Skeletal muscle tissue (tissue), 4 donors: ENCODE data around the gene CFAP46. TPM values are rescaled to one million over a fixed set of nuclear protein-coding genes. Genes with fewer than 3 reads are reported as not detected.

Source experiments
- H3K27ac ChIP-seq: one replicate; pipeline ENCODE4 v1.7.0; 2013; ENCODE audit warnings: mild to moderate bottlenecking, low read depth, low read length, inconsistent platforms
- H3K27me3 ChIP-seq, 3 donors: one replicate each; pipeline ENCODE4 v1.7.0; 2013; ENCODE audit warnings: low read length in 3 of 3; ENCODE audit not compliant: control insufficient read depth in 3 of 3, insufficient read depth in 3 of 3
- H3K36me3 ChIP-seq, 3 donors: one replicate each; pipeline ENCODE4 v1.7.0; 2013; ENCODE audit warnings: low read length in 3 of 3; ENCODE audit not compliant: control insufficient read depth in 3 of 3, insufficient read depth in 3 of 3
- H3K4me1 ChIP-seq, 3 donors: one replicate each; pipeline ENCODE4 v1.7.0; 2013; ENCODE audit warnings: low read length in 3 of 3, mild to moderate bottlenecking in 3 of 3; ENCODE audit not compliant: control insufficient read depth in 3 of 3, insufficient read depth in 3 of 3
- H3K4me3 ChIP-seq, 3 donors: one replicate each; pipeline ENCODE4 v1.7.0; 2013; ENCODE audit warnings: low read length in 3 of 3
- H3K9ac ChIP-seq, 3 donors: one replicate each; pipeline ENCODE4 v1.7.0; 2013; ENCODE audit warnings: low read length in 3 of 3, mild to moderate bottlenecking in 3 of 3, moderate library complexity in 2 of 3, low read depth in 1 of 3
- H3K9me3 ChIP-seq, 3 donors: one replicate each; pipeline ENCODE4 v1.7.0; 2013; ENCODE audit warnings: low read length in 3 of 3; ENCODE audit not compliant: control insufficient read depth in 3 of 3
- total RNA-seq: library from RNA; depleted of rRNA; stranded (reverse); fragments of >200 nt; gene quantifications from one replicate; pipeline ENCODE4 v1.2.3, GENCODE V29; 2014
- donor health status: Osteomylitis.

CFAP46 gene
- total RNA-seq, 1 donor from 2014 or later = not detected

DNA sequence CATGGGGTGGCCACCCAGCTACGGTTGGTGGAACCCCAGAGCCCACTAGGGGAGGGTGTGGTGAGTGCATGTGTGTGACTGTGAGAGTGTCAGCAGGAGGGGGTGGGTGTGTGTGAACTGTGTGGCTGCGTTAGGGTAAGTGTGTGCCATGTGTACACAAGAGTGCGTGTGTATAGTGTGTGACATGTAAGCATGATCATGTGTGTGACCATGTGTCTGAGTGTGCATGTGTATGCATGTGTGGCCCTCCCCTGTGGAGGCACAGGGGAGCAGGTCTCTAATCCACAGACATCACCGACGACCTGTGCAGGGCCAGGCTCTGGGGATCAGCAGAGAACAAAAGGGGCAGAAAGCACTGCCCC is 3.5 kb upstream of the CFAP46 start:
- Histone ChIP-seq H3K36me3 (no peaks in the 10 kb centered on the region), H3K9ac (no peak overlapping the region), H3K4me3 (no peak overlapping the region), H3K9me3 (no peaks in the 10 kb centered on the region), H3K27me3 (peaks cover 28 to 49% (median 46%) of the 10 kb centered on the region in 3 donors), H3K4me1 (peaks cover 0 to 6% (median 5%) of the 10 kb centered on the region in 3 donors), H3K27ac (no peak overlapping the region)

DNA sequence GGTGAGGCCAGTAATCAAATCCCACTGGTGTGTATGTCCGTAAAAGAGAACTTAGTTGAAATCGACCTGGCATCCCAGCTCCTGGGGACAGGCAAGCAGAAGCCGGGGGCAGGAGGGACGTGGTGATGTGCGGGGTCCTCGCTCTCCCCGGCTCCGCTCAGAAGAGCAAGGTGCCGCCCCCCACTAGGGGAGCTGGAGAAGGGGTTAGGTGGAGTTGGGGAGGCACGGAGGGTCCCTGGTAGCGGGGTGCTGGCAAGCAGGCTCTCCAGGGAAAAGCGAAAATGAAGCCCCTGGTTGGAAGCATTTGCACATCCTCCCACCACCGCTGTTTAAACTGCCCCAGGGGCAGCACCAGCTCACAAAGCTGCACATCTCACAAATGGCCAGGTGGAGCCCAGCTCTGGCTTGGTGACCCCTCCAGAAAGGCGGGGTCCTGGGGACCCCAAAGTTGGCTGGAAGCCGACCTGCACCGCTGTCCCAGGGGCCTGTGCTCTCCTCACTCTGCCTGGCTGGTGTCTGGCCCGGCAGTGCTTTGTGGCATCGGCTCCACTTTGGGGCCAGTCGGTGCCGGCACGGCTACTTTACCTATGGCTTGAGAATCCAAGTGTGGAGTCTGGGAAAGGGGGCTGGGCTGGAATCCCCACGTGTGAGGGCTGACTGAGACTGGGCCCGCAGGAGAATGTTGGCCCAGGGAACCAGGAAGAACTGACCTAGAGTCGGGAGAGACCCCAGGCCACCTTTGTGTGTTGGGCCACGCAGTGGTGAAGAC is 2.9 kb upstream of the CFAP46 start:
- no peaks in the 10 kb centered on the region for H3K9me3 ChIP-seq
- peaks cover 30 to 49% (median 45%) of the 10 kb centered on the region in 3 donors for H3K27me3 ChIP-seq
- peaks cover 0 to 6% (median 5%) of the 10 kb centered on the region in 3 donors for H3K4me1 ChIP-seq
- no peak overlapping the region for H3K27ac ChIP-seq
- no peak overlapping the region for H3K4me3 ChIP-seq
- H3K36me3 ChIP-seq = no peaks in the 10 kb centered on the region
- no peak overlapping the region for H3K9ac ChIP-seq

DNA sequence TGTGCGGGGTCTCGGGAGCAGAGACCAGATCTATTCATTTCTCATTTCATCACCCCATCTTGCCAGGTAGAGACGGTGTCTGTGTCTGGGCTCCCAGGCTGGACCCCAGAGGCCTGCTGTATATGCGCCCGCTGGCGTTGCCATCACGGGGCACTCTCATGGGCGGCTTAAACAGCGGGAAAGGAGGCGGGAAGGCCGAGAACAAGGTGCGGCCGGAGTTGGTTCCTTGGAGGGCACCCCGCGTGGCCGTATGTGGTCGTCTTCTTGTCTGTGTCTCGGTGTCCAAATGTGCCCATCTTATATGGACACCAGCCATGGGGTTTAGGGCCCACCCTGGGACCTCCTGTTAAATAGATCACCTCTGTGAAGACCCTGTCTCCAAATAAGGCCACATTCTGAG is 2.1 kb upstream of the CFAP46 start:
- H3K4me1 ChIP-seq = peaks cover 0 to 6% (median 5%) of the 10 kb centered on the region in 3 donors

DNA sequence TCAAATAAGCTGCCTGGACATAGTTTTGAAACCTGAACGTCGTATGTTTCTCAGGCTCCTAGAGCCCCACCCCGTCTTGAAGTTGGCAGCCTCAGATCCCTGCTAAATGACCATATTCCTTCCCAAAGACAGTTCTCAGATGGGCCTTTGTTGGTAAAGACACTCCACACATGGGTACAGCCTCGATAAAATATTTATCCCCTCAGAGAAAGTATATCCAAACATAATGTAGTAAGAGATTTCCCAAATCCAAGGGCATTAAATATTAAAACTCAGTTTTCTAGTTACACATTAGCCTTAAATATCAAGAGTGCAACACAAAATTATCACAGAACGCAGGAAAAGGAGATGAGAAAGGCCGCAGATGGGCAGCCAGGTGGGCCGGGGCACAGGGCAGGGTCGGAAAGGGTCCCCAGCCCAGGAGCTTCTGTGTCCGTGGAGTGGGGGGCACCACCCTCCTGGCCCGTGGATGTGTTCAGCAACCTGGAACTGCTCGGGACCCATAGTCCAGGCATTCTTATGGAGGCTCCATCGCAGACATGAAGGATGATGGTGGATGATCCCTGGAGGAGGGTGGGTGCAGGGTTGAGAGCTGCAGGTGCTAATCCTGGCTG is 1.5 kb upstream of the CFAP46 start:
- Histone ChIP-seq H3K4me3 (no peak overlapping the region), H3K27ac (no peak overlapping the region), H3K36me3 (no peaks in the 10 kb centered on the region), H3K9ac (no peak overlapping the region), H3K9me3 (no peaks in the 10 kb centered on the region), H3K4me1 (peaks cover 0 to 6% (median 5%) of the 10 kb centered on the region in 3 donors), H3K27me3 (peaks cover 39 to 60% (median 56%) of the 10 kb centered on the region in 3 donors)

More for the DNA sequence above, 2.1 kb upstream of the CFAP46 start:
- H3K27me3 ChIP-seq = peaks cover 33 to 54% (median 51%) of the 10 kb centered on the region in 3 donors
- no peak overlapping the region for H3K4me3 ChIP-seq
- no peaks in the 10 kb centered on the region for H3K9me3 ChIP-seq
- H3K27ac ChIP-seq = no peak overlapping the region
- H3K9ac ChIP-seq = no peak overlapping the region
- no peaks in the 10 kb centered on the region for H3K36me3 ChIP-seq

DNA sequence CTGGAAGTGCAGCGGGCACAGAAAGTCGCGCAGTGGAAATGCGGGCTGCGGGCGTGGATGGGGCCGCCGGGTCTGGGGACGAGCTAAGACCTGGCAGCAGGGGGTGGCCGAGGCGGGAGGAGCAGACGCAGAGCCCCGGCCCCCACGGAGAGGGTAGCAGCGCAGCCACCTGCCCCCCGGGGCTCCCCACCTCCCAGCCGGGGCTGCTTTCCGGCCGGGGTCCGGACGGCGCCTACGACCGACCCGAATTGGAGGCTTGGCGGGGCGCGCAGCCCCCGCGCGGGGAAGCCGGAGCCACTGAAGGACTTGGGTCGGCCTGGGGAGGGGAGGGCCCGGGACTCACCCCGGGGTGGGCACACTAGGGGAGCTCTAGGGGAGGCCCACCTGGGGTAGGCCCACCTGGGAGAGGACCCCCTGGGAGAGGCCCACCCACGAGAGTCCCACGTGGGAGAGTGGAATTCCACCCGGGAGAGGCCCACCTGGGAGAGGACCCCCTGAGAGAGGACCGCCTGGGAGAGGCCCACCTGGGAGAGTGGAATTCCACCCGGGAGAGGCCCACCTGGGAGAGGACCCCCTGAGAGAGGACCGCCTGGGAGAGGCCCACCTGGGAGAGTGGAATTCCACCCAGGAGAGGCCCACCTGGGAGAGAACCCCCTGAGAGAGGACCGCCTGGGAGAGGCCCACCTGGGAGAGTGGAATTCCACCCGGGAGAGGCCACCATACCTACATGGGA is 854 bp upstream of the CFAP46 start:
- no peak overlapping the region for H3K27ac ChIP-seq
- peak overlapping the region in 2 of 3 donors; percentile 45 to 52 for H3K4me3 ChIP-seq
- no peak overlapping the region for H3K9ac ChIP-seq
- no peaks in the 10 kb centered on the region for H3K36me3 ChIP-seq
- H3K4me1 ChIP-seq = peaks cover 0 to 6% (median 5%) of the 10 kb centered on the region in 3 donors
- H3K9me3 ChIP-seq = no peaks in the 10 kb centered on the region
- H3K27me3 ChIP-seq = peaks cover 39 to 66% (median 60%) of the 10 kb centered on the region in 3 donors

DNA sequence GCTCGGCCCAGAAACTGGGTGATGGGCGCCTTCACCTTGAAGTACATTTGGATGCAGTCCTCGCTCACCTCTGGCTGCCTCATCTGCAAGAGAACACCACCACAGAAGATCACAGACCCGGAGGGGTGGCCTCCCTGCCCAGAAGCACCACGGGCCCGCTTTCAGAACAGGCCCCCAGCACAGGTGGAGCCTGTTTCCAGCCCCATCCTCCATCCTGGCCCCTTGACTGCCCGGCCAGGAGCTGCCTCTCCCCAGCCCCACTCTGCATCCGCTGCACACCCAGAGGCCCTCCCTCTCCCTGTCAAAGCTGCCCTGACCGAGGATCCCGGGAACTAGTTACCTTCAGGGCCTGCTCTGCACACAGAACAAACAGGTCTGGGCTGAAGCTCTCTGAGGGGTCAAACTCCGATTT is 724 bp downstream of the CFAP46 start:
- Histone ChIP-seq H3K27me3 (peaks cover 40 to 76% (median 68%) of the 10 kb centered on the region in 3 donors), H3K36me3 (no peaks in the 10 kb centered on the region), H3K27ac (no peak overlapping the region), H3K4me3 (no peak overlapping the region), H3K4me1 (peaks cover 0 to 6% (median 5%) of the 10 kb centered on the region in 3 donors), H3K9me3 (no peaks in the 10 kb centered on the region), H3K9ac (no peak overlapping the region)

DNA sequence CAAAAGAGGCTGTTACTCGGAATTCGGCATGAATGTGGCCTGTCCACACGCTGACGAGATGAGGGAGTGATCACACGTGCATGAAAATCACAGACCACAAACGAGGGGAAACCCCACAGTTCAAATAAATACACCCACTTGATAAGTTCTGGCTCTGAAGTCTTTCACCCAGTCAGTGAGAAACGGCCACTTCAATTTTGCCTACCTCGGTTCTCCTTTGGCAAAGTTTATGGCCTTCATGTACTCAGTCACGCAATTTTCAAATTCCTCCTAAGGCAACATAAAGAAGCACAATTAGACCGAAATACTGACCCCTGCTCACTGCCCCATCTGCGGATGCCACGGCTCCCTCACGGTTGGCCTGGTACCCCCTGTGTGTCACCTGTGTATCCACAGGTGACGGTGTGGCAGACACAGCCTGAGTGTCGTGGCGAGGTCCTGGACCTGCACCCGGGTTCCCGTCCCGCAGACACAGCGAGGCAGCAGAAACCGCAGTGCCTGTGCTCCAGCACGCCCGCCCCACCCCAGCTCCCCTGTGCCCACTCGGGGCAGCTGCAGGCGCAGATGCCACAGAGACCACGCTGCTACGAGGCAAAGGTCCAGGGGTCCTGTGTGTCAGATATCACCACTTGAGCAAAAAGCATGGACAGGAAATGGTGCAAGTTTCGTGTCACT is 1.4 kb downstream of the CFAP46 start:
- H3K9me3 ChIP-seq = no peaks in the 10 kb centered on the region
- H3K4me3 ChIP-seq = no peak overlapping the region
- peaks cover 0 to 6% (median 5%) of the 10 kb centered on the region in 3 donors for H3K4me1 ChIP-seq
- no peak overlapping the region for H3K27ac ChIP-seq
- H3K9ac ChIP-seq = no peak overlapping the region
- H3K27me3 ChIP-seq = peaks cover 40 to 77% (median 69%) of the 10 kb centered on the region in 3 donors
- no peaks in the 10 kb centered on the region for H3K36me3 ChIP-seq

DNA sequence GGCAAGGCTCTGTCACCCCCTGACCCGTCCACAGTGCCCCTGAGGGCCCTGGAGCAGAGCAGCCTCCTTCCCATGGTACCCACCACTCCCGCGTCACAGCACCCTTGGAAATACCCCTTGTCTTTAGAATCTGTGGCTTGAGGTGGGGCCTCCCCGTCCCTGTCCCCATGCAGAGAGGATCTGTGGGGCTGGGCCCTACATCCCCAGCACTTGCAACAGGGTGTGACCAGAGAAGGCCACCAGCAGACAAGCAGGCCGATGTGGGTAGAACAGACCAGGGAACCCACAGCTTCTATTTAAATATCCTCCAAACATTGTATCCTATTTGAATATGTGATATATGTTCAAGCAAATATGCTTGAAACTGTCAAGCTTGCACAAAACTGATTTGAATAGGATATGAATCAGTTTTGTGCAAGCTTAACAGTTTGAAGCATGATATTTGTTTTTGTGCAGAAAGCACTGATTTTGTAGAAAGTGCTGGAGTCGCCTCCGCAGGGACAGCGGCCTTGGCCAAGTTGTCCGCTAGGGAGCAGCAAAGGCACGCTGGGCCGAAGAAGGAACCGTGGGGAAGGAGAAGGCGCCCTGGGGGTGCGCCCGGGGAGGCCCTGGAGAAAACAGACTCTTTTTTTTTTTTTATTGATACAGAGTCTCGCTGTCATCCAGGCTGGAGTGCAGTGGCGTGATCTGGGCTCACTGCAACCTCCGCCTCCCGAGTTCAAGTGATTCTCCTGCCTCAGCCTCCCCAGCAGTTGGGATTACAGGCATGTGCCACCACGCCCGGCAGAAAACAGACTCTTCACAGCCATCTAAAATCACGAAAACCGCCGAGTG is 2.2 kb downstream of the CFAP46 start:
- no peak overlapping the region for H3K27ac ChIP-seq
- H3K4me3 ChIP-seq = no peak overlapping the region
- H3K9ac ChIP-seq = no peak overlapping the region
- H3K4me1 ChIP-seq = peaks cover 0 to 6% (median 5%) of the 10 kb centered on the region in 3 donors
- no peaks in the 10 kb centered on the region for H3K9me3 ChIP-seq
- H3K27me3 ChIP-seq = peaks cover 43 to 70% (median 62%) of the 10 kb centered on the region in 3 donors
- H3K36me3 ChIP-seq = no peaks in the 10 kb centered on the region

DNA sequence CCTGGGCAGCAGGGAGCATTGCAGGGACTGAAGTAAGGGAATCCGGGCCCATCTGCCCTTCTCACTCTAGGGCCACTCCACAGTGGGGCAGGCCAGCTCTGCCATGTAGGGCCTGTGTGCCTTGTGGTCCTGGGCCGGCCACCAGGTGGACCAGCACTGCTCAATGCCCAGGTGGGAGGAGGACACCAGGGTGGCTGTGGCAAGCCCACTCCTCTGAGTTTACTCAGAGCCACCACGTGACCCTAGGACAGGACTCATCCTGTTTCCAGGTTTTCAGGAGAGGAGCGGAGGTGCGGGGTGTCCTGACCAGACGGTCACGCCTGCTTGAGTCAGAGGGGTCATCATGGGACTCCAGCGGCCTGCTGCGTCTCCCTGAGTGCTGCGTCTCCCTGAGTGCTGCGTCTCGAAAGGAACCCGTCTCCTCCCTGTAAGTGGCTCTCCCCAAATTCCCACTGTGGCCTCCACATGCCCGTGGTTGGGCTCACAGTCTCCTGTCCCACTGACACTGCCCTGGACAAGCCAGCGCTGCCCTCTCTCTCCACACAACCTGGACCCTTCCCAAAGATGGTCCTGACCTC is 2.9 kb downstream of the CFAP46 start:
- H3K27ac ChIP-seq = no peak overlapping the region
- H3K27me3 ChIP-seq = peaks cover 45 to 63% (median 55%) of the 10 kb centered on the region in 3 donors
- no peak overlapping the region for H3K9ac ChIP-seq
- no peaks in the 10 kb centered on the region for H3K36me3 ChIP-seq
- H3K9me3 ChIP-seq = no peaks in the 10 kb centered on the region
- H3K4me1 ChIP-seq = peaks cover 0 to 6% (median 5%) of the 10 kb centered on the region in 3 donors
- H3K4me3 ChIP-seq = no peak overlapping the region
